H1 (cell line): ENCODE measurements around the gene DDI1. TPM values are rescaled to one million over a fixed set of nuclear protein-coding genes. Genes with fewer than 3 reads are reported as not detected.

Experiments used
- SP4 ChIP-seq: IDR thresholded peaks from 2 replicates; pipeline ENCODE4 v1.6.1; 2012; ENCODE audit warnings: low read length, inconsistent platforms
- polyA plus RNA-seq, 7 experiments: library from polyadenylated mRNA; depleted of rRNA in 3 of 7; stranded (reverse) in 5 of 7; unstranded in 2 of 7; fragments of >200 nt in 5 of 7; fragments of 200-250 nt in 2 of 7; gene quantifications; 1 replicate in 5 of 7; 2 replicates in 1 of 7; 4 replicates in 1 of 7; pipeline versions ENCODE4 v1.2.1 to v1.2.3, GENCODE V29; 2011 to 2013; ENCODE audit warnings: missing spikeins in 2 of 7, mixed read lengths in 2 of 7
- total RNA-seq: library from RNA; stranded (reverse); fragmentation: NEBNext Ultra II Directional; extraction: Animal tissue kit (Norgen Biotek cat#: 25700); gene quantifications from 2 replicates; pipeline ENCODE4 v1.2.1, GENCODE V29; 2021
- TF ChIP-seq, protein P1 (sequence below): IDR thresholded peaks from 2 replicates; pipeline ENCODE4 v1.6.1; 2012; ENCODE audit warnings: low read length, inconsistent platforms

DDI1 gene
- total and polyA plus RNA-seq, 2 of the 8 experiments (the other 6 are each of a cell fraction or from before 2014, with no cell fraction given) = not detected

DNA sequence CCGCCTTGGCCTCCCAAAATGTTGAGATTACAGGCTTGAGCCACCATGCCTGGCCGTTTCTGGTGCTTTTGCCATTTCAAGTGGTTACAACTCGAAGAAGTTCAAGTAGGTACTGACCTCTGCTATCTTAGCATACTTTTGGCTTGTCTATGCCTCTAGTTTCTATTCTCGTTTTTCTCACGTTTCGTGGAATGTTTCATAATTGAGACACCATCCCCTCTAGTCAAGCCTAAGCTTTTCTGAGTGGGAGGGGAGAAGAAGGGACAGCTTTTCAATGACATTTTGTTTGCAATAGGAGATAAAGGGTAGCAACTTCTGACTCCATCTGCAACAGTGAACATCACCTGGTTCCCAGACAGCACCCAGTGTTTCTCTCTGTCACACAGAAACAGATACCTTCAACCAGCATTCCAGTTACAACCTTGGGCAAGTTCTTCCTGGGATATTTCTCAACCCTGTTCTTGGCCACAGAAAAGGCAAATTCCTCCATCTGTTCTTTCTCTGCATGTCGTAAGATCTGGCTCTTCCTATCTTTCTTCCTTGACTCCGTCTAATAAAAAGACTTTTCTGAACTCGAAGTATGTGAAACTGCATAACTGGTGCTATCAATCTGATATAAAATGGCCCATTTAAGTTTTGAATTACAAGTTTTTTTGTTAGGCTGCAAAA lies 25.5 kb downstream of the DDI1 start (continued):
- no peak for TF ChIP-seq SP4
- TF ChIP-seq, protein P1, sequence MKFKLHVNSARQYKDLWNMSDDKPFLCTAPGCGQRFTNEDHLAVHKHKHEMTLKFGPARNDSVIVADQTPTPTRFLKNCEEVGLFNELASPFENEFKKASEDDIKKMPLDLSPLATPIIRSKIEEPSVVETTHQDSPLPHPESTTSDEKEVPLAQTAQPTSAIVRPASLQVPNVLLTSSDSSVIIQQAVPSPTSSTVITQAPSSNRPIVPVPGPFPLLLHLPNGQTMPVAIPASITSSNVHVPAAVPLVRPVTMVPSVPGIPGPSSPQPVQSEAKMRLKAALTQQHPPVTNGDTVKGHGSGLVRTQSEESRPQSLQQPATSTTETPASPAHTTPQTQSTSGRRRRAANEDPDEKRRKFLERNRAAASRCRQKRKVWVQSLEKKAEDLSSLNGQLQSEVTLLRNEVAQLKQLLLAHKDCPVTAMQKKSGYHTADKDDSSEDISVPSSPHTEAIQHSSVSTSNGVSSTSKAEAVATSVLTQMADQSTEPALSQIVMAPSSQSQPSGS = no peak
